CD4-positive, alpha-beta T cell treated with Interleukin-6 for 4 hours (primary cell): ENCODE data around the gene MRO.
"Not testable (repeated sequence)": the region's sequence is repeated elsewhere in the genome, so short reads cannot be mapped to it uniquely, and the experiment has no call there.

Experiments
- DNase-seq: peaks from one replicate; pipeline ENCODE4 v3.0.0-alpha.2; 2020; ENCODE audit warnings: mixed read lengths

Gene MRO

DNA sequence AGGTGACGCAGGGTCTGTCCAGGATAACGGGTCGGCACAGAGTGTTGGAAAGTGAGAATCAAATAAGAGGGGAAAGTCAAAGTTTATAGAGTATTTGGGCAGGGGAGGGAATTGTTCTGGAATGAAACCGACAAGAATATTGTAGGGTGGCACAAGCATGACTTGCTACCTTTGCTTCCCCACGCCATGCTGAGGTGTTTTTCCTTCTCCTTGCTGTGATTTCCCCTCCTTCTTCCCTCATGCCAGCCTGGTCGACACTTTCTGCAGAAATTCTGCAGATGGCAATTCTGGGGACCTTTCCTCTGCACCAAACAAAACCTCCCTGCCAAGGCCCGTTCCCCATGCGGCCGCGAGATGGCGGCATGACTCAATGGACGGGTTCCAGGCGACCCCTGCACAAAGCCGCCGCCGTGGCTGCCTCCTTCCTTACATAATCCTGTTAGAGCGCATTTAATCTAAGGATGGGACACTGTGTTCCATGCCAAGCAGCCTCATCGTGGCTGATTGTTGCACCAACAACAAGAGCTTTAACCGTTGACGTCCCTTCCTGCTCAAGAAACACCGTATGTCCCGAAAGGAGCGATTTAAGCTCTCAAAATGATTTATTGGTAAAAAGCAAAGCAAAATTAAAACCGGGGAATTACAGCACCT, at the start of gene MRO:
Gene MRO, minus strand, starts transcription at position 289 of the 651 bp plus-strand sequence. CDS start 10,616 bp downstream, outside the sequence.
- peak; percentile 83 for DNase-seq

DNA sequence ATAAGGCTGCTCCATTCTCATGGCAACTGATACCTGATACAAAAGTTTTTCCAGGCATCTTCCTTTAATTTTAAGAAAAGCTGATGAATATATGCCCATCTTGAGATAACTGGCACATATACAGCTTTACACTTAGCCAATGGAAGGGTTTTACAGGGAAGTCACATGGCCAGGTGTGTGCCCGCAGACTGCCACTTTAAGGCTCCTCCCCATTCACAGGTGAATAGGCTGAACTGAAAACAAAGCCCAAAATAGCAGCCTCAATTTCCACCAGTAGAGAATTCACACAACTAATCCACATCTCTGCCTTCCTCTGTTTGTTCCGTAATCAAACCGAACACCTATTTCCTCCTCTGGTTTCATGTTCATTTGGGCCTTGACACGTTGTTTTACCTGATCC, 49.3 kb upstream of the MRO start:
- no peak for DNase-seq

DNA sequence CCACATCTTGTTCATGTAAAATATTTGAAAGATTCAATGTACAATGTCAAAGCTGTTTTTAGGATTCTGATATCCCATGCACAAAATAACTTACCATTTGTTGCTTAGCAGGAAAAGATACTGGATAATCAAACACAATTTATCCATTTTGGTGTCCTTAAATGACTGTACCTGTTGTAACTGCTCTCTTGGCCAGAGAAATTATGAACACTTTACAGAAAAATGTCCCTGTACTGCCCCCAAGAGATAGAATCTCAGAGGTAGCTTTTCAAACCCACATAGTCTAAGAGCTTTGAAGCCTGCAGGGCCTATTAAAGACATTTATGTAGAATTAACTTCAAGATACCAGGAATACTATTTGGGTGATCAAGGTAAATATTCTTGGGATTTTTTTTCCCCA, 46.9 kb upstream of the MRO start:
- no peak for DNase-seq

DNA sequence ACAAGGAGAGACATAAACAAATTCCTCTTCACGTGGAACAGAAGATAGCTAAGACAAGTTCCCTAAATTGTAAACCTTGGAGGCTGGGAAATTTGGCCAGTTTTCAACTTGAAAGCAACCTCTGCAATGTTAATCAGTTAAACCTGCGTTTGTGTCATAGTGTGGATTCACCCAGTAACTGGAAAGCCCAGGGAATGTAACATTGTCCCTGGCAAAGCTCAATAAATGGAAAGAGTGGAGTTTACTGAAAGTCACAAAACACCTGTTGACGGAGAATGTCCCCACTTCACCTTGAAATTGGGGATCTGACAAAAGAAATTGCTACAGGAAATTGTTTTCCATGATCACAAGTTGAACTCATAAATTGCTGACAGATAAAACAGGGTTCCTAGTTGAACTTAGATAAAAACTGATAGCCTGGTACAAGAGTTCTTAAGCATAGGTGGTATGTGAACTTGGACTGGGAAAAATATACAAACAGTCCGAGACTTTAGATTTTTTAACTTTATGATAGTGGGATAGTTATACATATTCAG, 44.1 kb upstream of the MRO start:
- no peak for DNase-seq

DNA sequence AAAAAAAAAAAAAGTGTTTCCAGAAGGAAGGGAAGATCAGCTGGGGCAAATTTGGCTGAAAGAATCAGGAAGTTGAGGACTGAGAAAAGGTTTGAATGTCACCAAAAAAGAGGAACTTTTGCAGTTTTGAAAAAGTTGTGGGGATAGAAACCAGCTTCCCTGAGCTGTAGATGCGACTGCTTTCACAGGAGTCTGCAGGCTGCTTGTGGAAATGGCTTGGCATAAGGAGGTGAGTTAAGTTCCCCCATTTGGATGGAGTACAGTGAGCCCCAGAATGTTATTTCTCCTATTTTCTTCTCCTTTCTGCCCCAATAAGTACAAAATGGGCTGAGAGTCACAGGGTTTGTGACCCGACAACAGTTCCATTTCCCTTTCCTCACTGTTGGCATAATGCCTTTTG, 42.6 kb upstream of the MRO start:
- DNase-seq = no peak

DNA sequence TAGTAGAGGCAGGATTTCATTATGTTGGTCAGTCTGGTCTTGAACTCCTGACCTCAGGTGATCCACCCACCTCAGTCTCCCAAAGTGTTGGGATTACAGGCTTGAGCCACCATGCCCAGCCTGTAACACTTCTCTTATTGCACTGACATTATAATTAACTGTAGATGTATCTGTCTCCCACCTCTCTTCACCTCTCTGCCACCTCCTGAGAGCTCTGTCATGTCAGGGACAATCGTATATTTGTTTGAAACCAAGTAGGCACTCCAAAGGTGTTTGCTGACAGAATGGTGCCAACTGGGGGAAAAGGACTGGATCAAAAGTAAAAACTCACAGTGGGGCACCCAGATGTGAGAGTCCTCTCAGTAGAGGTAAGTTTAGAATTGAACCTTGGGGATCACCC, 41.8 kb upstream of the MRO start:
- DNase-seq = no peak

DNA sequence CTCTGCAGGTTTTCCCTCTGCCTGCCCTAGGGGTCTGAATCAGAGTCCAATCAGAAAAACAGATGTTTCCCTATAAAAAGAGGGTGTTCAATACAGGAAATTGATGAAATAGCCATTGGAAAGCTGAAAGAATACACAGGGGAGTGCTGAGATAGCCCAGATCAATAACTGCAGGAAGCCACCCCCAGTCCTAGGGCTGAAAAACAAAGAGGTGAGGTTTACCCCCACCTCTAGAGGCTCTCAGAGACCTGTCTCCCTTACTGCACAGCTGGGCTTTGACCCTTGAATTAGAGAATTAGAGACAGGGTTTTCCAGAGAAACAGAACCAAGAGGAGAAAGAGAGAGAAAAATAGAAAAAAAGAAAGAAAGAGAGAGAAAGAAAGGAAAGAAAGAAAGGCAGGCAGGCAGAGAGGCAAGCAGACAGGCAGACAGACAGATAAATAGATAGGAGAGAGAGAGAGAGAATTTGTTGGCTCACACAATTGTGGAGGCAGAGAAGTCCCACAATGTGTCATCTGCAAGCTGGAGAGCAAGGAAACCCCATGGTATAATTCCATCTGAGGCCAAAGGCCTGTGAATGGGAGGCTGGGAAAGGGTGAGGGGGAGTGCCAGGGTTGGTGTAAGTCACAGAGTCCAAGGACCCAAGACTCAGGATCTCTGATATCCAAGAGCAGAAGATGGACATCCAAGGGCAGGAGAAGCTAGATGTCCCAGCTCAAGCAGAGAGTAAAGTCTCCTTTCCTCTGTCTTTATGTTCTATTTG, 40.2 kb upstream of the MRO start:
- no peak for DNase-seq

DNA sequence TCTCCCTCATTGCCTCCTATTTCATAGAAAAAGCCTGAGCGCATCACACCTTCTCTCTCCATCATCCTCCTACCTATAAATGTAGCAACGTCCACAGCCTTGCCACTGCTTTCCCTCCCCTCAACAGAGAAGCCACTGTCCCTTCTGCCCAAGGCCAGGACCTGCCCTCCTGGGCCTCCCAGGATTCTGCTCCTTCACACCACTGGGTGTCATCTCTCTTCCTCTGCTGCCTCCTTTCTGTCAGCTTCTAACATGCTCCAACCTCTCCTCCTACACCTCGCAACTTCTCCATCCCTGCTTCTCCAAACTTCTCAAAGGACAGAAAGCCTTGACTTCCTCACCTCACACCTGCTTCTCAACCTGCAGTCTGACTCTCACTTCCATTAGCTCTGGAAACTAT, 37.9 kb upstream of the MRO start:
- no peak for DNase-seq

DNA sequence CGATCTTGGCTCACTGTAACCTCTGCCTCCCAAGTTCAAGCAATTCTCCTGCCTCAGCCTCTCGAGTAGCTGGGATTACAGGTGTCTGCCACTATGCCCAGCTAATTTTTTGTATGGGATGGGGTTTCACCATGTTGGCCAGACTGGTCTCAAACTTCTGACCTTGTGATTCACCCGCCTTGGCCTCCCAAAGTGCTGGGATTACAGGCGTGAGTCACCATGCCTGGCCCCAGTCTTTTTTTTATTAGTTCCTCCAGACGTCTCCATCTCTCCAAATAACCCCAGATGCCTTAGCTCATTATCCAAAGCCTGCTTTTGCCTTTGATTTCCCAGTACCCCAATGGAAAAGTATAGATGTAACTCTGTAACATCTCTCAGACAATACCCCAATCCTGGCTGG, 37.4 kb upstream of the MRO start:
- not testable (repeated sequence) for DNase-seq

DNA sequence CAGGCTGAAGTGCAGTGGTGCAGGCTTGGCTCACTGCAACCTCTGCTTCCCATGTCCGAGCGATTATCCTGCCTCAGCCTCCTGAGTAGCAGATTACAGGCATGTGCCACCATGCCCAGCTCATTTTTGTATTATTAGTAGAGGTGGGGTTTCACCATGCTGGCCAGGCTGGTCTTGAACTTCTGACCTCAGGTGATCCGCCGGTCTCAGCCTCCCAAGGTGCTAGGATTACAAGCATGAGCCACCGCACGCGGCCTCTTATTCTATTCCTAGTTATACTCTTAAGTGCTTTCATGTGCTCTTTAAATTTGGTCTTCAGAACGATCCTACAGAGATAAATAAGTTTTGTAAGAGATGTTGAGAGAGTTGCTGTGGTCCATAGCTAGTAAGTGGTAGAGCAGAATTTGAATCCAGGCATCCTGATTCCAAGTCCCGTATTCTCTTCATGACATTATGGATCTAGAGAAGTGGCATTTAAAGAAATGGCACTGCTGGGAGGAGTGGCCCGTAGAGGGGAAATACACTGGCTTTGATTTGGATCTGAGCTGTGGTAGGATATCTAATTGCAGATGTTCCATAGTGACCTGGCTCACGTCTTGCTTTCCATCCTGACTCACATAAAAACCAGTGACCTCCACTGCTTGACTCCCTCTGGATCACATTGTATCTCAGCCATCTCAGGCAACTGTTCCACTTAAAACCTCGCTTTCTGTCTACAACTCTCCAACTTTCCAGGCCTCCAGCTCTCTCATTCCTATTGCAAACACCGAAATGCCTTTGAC, 36.4 kb upstream of the MRO start:
- no peak for DNase-seq

DNA sequence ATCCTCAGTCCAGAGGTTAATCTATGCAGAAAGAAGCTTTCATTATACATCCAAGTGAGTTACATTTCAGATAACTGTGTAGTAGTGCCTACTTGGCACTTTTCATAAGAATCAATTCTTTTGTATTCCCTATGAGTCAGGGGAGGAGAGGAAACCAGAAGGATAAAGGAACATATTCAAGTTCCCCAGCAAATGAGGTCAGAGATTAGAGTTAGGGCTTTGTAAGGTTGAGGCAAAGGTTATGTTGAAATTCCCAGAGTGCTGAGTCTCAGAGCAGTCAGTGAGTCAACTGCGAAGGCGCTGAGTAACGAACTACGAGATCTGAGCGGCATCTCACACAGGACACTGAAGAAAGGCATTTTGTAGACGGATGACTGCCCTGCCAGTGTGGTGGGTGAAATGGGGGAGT, 34.1 kb upstream of the MRO start:
- DNase-seq = no peak

DNA sequence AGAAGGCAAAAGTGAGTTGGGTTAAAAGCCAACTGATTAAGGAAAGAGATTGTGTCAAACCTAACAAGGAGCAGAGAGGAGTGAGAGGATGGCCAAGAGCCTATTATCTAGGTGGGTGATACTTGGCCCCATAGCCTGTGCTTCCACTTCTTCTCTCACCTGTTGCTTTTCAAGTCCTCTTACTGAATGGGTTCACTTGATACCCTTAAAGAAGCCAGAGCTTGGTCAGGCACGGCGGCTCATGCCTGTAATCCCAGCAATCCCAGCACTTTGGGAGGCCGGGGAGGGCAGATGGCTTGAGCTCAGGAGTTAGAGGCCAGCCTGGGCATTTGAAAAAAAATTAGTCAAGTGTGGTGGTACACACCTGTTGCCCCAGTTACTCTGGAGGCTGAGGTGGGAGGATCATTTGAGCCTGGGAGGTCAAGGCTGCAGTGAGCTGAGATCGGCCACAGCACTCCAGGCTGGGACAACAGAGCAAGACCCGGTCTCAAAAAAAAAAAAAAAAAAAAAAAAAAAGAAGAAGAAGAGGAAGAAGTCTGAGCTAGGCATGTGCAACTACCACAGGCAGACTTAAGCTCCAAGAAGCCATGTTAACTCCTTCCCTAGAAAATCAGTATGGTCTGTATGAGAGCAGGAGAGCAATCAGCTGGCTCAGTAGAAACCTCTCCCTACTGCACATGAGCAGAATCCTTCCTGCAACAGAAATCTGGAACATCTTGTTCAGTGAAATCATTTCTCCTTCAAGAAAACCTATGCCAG, 30.7 kb upstream of the MRO start:
- DNase-seq = no peak

DNA sequence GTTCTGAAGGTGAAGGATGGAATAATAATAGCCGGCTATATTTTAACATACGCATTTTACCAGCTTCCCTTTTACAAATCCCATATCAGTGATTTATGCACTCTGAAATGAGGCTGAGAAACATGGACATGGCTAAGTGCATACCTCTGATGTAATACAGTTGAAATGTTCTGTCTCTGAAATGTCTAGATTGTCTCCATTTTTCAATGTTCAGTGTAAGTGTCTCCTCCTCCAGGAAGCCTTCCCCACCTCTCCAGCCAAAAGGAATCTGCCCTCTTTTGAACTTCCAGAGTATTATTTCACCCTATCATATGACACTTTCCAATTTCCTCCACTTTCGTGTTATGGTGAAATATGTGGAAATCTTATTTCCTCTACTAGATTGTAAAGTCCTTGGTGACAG, 29.6 kb upstream of the MRO start:
- no peak for DNase-seq

DNA sequence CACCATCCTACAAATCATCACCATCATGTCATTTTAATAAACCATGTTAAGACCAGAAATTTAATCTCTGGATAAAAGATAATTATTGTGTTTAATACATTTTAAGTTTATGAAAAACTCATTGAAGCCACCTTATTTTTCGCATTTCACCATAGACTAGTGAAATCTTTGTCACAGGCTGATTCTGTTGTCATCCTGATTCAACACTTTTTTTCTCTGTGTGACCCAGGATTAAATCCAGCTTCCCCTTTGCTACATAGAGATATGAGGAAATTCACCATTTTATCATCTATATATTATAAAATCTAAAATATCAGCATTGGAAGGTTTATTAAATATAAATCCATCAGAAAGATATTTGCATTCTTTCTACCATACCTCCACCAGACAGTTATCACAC, 29.2 kb upstream of the MRO start:
- DNase-seq = no peak

DNA sequence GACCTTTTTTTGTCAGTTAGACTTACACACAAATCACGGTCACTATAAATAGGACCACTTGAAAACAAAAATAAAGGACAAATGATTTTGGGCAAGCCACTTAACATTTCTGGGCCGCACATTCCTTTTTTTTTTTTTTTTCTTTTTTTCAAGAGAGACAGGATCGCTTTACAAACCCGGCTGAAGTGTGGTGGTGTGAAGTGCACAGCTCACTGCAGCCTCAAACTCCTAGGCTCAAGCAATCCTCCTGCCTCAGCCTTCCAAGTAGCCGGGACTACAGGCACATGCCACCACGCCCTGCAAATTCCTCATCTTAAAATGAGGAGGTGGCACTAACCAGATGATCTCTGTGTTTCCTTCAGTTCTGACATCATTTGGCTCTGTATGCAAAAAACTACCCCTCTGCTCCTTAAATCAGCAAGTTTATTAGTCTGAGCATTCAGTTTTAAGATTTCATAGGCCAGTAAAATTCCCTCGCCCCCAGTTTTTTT, 28.3 kb upstream of the MRO start:
- no peak for DNase-seq

DNA sequence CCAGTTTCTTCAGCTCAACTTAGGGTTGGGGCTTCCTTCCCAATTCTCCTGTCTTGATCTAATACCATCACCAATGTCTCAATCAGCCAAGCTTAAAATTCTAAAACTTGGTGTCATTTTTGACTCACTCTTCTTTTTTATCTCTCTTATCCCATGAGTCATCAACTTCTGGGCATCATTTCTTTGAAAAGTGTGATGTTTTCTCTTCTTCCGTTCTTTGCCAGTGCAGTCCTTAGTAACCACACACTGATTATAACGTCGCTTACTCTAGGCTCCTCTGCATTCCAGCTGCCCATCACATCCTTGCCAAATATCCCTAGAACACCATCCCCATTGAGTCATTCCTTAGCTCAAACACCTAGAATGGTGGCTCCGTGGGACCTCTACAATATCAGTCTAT, 27.4 kb upstream of the MRO start:
- no peak for DNase-seq

DNA sequence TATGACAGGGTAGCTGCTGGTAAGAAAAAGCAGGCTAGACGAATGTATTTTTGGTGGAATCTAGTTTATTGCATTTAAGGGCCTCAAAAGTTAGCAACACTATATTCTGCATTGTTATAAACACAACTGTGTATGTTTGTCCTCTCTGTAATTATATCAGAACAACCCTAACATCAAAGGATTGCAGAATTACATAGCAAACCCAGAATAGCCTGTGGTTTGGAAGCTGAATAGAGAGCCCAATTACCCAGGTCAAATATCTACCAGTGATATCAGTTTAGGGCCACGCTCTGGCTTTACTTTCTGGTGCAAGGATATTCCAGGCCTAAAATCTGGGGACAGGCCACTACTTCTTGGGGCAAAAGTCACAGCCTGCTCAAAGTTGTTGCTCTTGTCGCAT, 25.1 kb upstream of the MRO start:
- no peak for DNase-seq

DNA sequence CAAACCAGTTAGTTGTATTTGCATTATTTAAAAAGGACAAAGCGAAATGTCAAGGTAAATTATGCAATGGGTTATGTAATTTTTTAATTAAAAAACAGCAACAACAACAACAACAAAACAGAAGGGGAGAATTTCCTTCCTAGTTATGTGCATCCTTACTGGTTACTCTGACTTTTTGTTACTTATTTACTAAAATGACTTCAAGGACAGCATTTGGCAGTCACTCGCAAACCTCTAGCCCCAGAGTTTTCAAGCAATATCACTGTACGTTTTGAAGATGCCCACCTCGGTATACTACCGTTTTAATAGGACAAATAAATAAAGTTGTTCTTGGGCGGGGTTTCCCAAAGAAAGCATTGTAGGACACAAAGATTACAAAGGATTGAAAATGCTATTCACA, 24.7 kb upstream of the MRO start:
- no peak for DNase-seq

DNA sequence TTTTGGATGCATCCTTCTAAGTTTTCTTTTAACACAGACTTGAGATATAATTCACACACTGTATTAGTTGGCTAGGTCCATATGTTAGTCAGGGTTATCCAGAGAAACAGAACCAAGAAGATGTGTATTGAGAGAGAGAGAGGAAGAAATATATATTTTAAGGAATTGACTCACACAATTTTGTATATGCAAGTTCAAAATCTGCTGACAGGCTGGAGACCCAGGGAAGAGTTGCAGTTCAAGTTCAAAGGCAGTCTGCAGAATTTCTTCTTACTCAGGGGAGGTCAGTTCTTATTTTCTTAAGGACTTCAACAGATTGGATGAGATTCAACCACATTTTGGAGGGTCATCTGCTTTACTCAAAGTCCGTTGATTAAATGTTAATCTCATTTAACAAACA, 23.0 kb upstream of the MRO start:
- DNase-seq = no peak

DNA sequence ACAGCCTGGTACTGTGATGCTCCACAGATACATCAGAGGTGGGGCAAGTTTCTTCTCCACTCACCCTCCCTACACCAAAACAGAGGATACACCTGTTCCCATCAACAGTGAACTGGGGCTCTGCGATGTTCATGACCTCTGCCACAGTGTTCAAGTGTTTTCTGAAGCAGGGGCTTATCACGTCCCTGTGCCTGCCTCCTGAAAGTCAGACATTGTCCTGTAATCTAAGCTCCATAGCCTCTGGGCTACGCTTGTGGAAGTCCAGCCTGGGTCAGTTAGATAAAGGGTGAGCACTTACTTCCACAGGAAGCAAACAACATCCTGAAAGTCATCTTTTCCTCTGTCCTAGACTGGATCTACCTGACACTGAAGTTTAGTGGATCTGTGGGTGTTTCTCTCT, 20.2 kb upstream of the MRO start:
- no peak for DNase-seq

DNA sequence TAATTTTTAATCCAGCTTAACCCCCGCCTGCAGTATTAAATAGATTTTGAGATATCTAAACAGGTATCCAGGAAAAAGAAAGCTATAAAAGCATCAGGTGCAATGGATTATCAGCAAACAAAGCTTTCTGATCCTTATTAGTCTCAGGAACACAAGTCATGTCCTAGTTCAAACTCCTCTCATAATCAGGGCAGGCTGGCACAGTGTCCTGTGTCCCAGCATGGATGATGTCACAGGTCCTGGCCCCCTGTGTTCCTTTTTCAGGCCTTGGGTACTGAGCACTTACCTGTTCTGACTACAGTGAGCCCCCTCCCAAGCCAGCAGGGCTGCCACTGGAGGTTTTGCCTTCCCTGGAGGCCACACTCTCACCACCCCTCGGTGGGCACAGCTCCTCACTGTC, 19.5 kb upstream of the MRO start:
- no peak for DNase-seq

DNA sequence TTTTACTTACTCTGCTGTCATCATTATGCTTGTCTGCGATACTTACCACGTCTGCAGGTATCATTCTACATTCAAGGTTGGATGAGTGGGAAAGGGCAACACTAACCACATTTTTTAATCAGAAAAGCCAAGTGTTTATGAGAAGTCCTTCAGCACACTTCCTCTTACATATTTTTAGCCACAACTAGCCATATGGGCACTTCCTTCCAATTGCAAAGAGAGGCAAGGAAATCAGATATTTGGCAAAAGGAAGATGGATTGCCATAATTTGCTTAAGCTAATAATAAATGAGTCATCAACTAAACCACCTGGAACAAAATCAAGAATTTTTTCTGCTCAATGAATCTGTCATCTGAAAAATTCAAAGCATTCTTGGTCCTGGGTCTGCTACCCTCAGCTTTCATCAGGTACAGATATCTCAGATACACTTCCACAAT, 16.7 kb upstream of the MRO start:
- no peak for DNase-seq

DNA sequence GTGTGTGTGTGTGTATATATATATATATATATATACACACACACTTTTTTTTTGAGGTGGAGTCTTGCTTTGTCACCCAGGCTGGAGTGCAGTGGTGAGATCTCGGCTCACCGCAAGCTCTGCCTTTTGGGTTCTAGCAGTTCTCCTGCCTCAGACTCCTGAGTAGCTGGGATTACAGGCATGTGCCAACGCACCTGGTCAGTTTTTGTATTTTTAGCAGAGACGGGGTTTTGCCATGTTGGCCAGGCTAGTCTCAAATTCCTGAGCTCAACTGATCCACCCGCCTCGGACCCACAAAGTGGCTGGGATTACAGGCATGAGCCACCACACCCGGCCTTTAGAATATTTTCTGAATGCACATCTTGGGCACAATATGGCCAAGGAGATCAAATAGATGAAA, 13.7 kb upstream of the MRO start:
- DNase-seq = not testable (repeated sequence)
